Hepatocyte (in vitro differentiated cells): ENCODE data around the gene CHRNB1. TPM values are rescaled to one million over a fixed set of nuclear protein-coding genes. Genes with fewer than 3 reads are reported as not detected.

Experiments used
- DNase-seq: peaks from one replicate; pipeline ENCODE4 v3.0.0-alpha.2; 2016; ENCODE audit warnings: low spot score
- H2AFZ ChIP-seq: fragments of 200-600 bp; sonication (generic); 2 replicates; pipeline ENCODE4 v1.6.0; 2016; ENCODE audit warnings: antibody characterized with exemption, mild to moderate bottlenecking
- H3K27ac ChIP-seq: fragments of 200-600 bp; sonication (generic); 2 replicates; pipeline ENCODE4 v1.5.1; 2016; ENCODE audit warnings: mild to moderate bottlenecking
- H3K27me3 ChIP-seq: fragments of 200-600 bp; sonication (generic); 2 replicates; pipeline ENCODE4 v1.6.1; 2016
- H3K36me3 ChIP-seq: fragments of 200-600 bp; sonication (generic); replicated peaks from 2 replicates; pipeline ENCODE4 v1.5.1; 2016; ENCODE audit warnings: low read depth; ENCODE audit not compliant: insufficient read depth
- H3K4me1 ChIP-seq: fragments of 200-600 bp; sonication (generic); 2 replicates; pipeline ENCODE4 v1.5.1; 2016; ENCODE audit warnings: mild to moderate bottlenecking, moderate library complexity; ENCODE audit not compliant: insufficient read depth
- H3K4me2 ChIP-seq: fragments of 200-600 bp; sonication (generic); 2 replicates; pipeline ENCODE4 v1.6.0; 2016
- H3K4me3 ChIP-seq: fragments of 200-600 bp; sonication (generic); 2 replicates; pipeline ENCODE4 v1.5.1; 2016; ENCODE audit warnings: mild to moderate bottlenecking
- H3K79me2 ChIP-seq: fragments of 200-600 bp; sonication (generic); 2 replicates; pipeline ENCODE4 v1.6.0; 2017; ENCODE audit warnings: mild to moderate bottlenecking
- H3K9me2 ChIP-seq: fragments of 200-600 bp; sonication (generic); replicated peaks from 2 replicates; pipeline ENCODE4 v1.6.0; 2017; ENCODE audit warnings: mild to moderate bottlenecking; ENCODE audit not compliant: insufficient read depth
- H3K9me3 ChIP-seq: fragments of 200-600 bp; sonication (generic); 2 replicates; pipeline ENCODE4 v1.5.1; 2016; ENCODE audit warnings: low read depth, mild to moderate bottlenecking
- H4K20me1 ChIP-seq: fragments of 200-600 bp; sonication (generic); 2 replicates; pipeline ENCODE4 v1.6.0; 2016; ENCODE audit warnings: mild to moderate bottlenecking; ENCODE audit not compliant: insufficient read depth, poor library complexity, severe bottlenecking
- EZH2 ChIP-seq: fragments of 200-600 bp; sonication (generic); IDR thresholded peaks from 2 replicates; pipeline ENCODE4 v1.6.1; 2016; ENCODE audit warnings: antibody characterized with exemption, mild to moderate bottlenecking, borderline replicate concordance
- EZH2phosphoT487 ChIP-seq: fragments of 200-600 bp; sonication (generic); IDR thresholded peaks from one replicate; pipeline ENCODE4 v1.6.1; 2018; ENCODE audit warnings: antibody characterized with exemption, mild to moderate bottlenecking, low read depth, moderate library complexity; ENCODE audit not compliant: unreplicated experiment, severe bottlenecking
- WGBS: methylation state at CpG from one replicate; pipeline ENCODE4 v1.1.6; 2016; ENCODE audit warnings: low lambda C conversion rate; ENCODE audit errors: missing lambda C conversion rate; 5-methylcytosine and 5-hydroxymethylcytosine counted together
- polyA plus RNA-seq: library from polyadenylated mRNA; unstranded; fragments of >200 nt; fragmentation: Nextera tagmentation; extraction: Ambion mirVana; gene quantifications from 2 replicates; pipeline ENCODE4 v1.2.1, GENCODE V29; 2016
- total RNA-seq: library from RNA; depleted of rRNA; stranded (reverse); fragments of >200 nt; gene quantifications from 2 replicates; pipeline ENCODE4 v1.2.3, GENCODE V29; 2014
- TF ChIP-seq, protein P1 (sequence below): fragments of 200-600 bp; sonication (generic); IDR thresholded peaks from 2 replicates; pipeline ENCODE4 v1.5.1; 2016; ENCODE audit warnings: antibody characterized with exemption, mild to moderate bottlenecking; ENCODE audit not compliant: poor library complexity

CHRNB1 gene
- total and polyA plus RNA-seq, 2 experiments from 2014 or later: 10.9 to 17.5 TPM

DNA sequence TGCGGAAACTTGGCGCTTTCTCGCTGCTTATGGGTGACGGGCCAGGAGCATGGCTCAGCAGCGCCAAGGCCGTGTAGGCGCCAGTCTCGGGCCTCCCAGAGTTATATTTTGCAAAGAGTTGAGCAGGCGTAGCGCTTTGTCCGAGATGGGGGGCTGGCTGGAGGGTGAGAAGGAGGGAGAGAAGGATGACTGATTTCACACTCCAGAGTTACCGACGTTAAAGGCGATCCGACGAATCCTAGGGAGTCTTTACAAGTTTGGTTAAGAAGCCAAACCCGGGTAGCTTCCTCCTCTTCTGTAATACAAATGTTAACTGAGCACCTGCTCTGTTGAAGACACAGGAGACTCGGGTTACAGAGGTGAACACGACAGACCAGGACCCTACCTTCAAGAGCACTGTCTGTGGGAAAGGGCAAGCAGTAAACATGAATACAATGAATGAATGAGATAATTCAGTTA, 40.1 kb downstream of the CHRNB1 start:
- Histone ChIP-seq H2AFZ (no peak overlapping the region), H3K4me1 (peaks cover 55% of the 10 kb centered on the region), H3K9me2 (no peaks in the 10 kb centered on the region), H3K36me3 (no peaks in the 10 kb centered on the region), H3K4me2 (peak overlapping the region; percentile 88), H3K4me3 (peak overlapping the region; percentile 70), H3K9me3 (no peaks in the 10 kb centered on the region), H4K20me1 (peaks cover 52% of the 10 kb centered on the region), H3K79me2 (peaks cover 72% of the 10 kb centered on the region), H3K27me3 (no peaks in the 10 kb centered on the region), H3K27ac (peak overlapping the region; percentile 73)
- WGBS: under 1% methylated on average over 19 of the region's 19 CpGs
- DNase-seq: no peak
- TF ChIP-seq EZH2 (no peak), EZH2phosphoT487 (no peak)
- TF ChIP-seq, protein P1, sequence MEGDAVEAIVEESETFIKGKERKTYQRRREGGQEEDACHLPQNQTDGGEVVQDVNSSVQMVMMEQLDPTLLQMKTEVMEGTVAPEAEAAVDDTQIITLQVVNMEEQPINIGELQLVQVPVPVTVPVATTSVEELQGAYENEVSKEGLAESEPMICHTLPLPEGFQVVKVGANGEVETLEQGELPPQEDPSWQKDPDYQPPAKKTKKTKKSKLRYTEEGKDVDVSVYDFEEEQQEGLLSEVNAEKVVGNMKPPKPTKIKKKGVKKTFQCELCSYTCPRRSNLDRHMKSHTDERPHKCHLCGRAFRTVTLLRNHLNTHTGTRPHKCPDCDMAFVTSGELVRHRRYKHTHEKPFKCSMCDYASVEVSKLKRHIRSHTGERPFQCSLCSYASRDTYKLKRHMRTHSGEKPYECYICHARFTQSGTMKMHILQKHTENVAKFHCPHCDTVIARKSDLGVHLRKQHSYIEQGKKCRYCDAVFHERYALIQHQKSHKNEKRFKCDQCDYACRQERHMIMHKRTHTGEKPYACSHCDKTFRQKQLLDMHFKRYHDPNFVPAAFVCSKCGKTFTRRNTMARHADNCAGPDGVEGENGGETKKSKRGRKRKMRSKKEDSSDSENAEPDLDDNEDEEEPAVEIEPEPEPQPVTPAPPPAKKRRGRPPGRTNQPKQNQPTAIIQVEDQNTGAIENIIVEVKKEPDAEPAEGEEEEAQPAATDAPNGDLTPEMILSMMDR: no peak

DNA sequence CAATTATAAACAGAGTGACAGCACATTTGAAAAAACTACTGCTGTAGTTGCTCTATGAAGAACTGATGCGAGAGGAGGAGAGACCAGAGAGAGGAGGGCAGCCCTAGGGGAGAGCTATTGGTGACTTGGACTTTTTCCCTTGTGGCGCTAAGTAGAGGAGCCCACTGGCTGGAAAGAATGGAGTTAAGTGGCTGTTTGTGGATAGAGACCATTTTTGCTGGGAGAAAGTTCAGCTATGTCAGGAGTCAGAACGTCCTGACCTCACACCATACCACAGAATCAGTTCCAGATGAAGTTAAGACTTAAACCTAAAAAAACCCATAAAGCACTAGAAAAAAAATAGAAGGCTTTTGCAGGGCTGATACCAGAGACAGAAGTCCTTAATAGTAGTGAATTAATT, 41.3 kb downstream of the CHRNB1 start:
- 41% methylated on average over 3 of the region's 3 CpGs for WGBS
- Histone ChIP-seq H2AFZ (no peak overlapping the region), H3K27ac (peak overlapping the region; percentile 1), H4K20me1 (peaks cover 64% of the 10 kb centered on the region), H3K79me2 (peaks cover 74% of the 10 kb centered on the region), H3K4me3 (peak overlapping the region; percentile 70), H3K36me3 (no peaks in the 10 kb centered on the region), H3K4me2 (peak overlapping the region; percentile 88), H3K27me3 (no peaks in the 10 kb centered on the region), H3K9me2 (no peaks in the 10 kb centered on the region), H3K4me1 (peaks cover 46% of the 10 kb centered on the region), H3K9me3 (no peaks in the 10 kb centered on the region)
- no peak for DNase-seq
- TF ChIP-seq EZH2 (no peak), EZH2phosphoT487 (no peak)
- TF ChIP-seq, protein P1: no peak

DNA sequence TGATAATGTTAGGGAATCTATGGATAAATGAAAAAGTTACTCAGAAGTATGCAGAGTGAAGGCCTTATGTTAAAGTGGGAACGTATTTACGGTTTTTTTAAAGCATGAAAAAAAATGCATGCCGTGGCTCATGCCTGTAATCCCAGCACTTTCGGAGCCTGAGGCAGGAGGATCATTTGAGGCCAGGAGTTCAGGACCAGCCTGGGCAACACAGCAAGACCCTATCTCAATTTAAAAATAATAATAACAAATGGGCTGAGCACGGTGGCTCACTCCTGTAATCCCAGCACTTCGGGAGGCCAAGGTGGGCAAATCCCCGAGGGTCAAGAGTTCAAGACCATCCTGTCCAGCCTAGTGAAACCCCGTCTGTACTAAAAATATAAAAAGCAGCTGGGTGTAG, 45.3 kb downstream of the CHRNB1 start:
- TF ChIP-seq, protein P1: no peak
- TF ChIP-seq EZH2 (no peak), EZH2phosphoT487 (no peak)
- H3K4me1 ChIP-seq: peaks cover 33% of the 10 kb centered on the region
- H3K27me3 ChIP-seq: no peaks in the 10 kb centered on the region
- no peaks in the 10 kb centered on the region for H3K36me3 ChIP-seq
- H4K20me1 ChIP-seq: peaks cover 100% of the 10 kb centered on the region
- H2AFZ ChIP-seq: no peak overlapping the region
- H3K9me2 ChIP-seq: no peaks in the 10 kb centered on the region
- DNase-seq: no peak
- no peak overlapping the region for H3K4me2 ChIP-seq
- no peaks in the 10 kb centered on the region for H3K9me3 ChIP-seq
- no peak overlapping the region for H3K4me3 ChIP-seq
- H3K27ac ChIP-seq: no peak overlapping the region
- 77% methylated on average over 8 of the region's 8 CpGs for WGBS
- H3K79me2 ChIP-seq: peaks cover 99% of the 10 kb centered on the region

DNA sequence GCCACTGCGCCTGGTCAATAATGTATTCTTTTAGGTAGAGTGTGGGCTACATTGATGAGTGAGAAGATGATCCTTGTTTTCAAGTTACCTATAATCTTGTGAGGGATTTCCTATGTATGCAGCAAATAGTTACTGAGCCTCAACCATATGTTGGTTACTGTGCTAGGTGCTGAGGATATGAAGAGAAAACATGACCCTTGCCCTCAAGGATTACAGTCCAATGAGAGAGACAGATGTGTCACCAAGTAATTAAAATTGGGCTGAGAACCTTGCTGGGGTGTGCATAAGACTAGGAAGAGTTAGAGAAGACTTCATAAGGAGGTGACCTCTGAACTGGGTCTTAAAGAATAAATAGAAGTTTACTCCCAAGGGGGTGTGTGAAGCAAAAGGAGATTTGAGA, 46.7 kb downstream of the CHRNB1 start:
- Histone ChIP-seq H3K36me3 (no peaks in the 10 kb centered on the region), H3K9me3 (no peaks in the 10 kb centered on the region), H3K4me2 (peak overlapping the region; percentile 27), H3K27ac (peak overlapping the region; percentile 59), H3K4me3 (no peak overlapping the region), H3K79me2 (peaks cover 99% of the 10 kb centered on the region), H3K4me1 (peaks cover 27% of the 10 kb centered on the region), H4K20me1 (peaks cover 99% of the 10 kb centered on the region), H2AFZ (no peak overlapping the region), H3K9me2 (no peaks in the 10 kb centered on the region), H3K27me3 (no peaks in the 10 kb centered on the region)
- no peak for DNase-seq
- 100% methylated on average over 1 of the region's 1 CpG for WGBS
- no peak for TF ChIP-seq EZH2
- TF ChIP-seq, protein P1: no peak
- TF ChIP-seq EZH2phosphoT487: no peak
